ENCODE results near the gene UBE2L5. TPM values are rescaled to one million over a fixed set of nuclear protein-coding genes. Genes with fewer than 3 reads are reported as not detected.

The UBE2L5 gene
- total and polyA plus RNA-seq, 8 donors: 0.28 to 0.95 (median 0.40) TPM; not detected in 2

GRCh38 chr13:30429235-30429634 is 6.9 kb downstream of the UBE2L5 start:
- H3K4me3 ChIP-seq: no peak overlapping the region
- H3K27me3 ChIP-seq: no peaks in the 10 kb centered on the region
- no peak overlapping the region for H3K27ac ChIP-seq
- intact Hi-C loops (cut with DNase I): no loop called here
- no peak for TF ChIP-seq CTCF (IDR thresholded peaks at IDR 0.05)
- H3K4me1 ChIP-seq: peaks cover 0 to 17% of the 10 kb centered on the region in 2 donors
- H3K36me3 ChIP-seq: no peaks in the 10 kb centered on the region
- no peaks in the 10 kb centered on the region for H3K9me3 ChIP-seq
- DNase-seq (no peak), ATAC-seq (no peak)

- Histone ChIP-seq H3K27me3 (no peaks in the 10 kb centered on the region), H3K27ac (peak overlapping the region in 1 of 2 donors; percentile 23), H3K4me3 (no peak overlapping the region), H3K9me3 (no peaks in the 10 kb centered on the region), H3K4me1 (peaks cover 0 to 17% of the 10 kb centered on the region in 2 donors), H3K36me3 (no peaks in the 10 kb centered on the region)
- no peak for TF ChIP-seq CTCF (IDR thresholded peaks at IDR 0.05)
- ATAC-seq (peak; percentile 89), DNase-seq (no peak)
- intact Hi-C loops (cut with DNase I): no loop called here
These were observed 7.7 kb downstream of the UBE2L5 start for GRCh38 chr13:30429721-30430694.

- intact Hi-C loops (cut with DNase I): no loop called here
- Histone ChIP-seq H3K4me3 (no peak overlapping the region), H3K9me3 (no peaks in the 10 kb centered on the region), H3K36me3 (no peaks in the 10 kb centered on the region), H3K4me1 (peaks cover 0 to 17% of the 10 kb centered on the region in 2 donors), H3K27ac (no peak overlapping the region), H3K27me3 (no peaks in the 10 kb centered on the region)
- peak; percentile 87 for ATAC-seq
- TF ChIP-seq CTCF (IDR thresholded peaks at IDR 0.05): no peak
- DNase-seq: no peak
These were observed 9.1 kb downstream of the UBE2L5 start for GRCh38 chr13:30431269-30431940.

DNA sequence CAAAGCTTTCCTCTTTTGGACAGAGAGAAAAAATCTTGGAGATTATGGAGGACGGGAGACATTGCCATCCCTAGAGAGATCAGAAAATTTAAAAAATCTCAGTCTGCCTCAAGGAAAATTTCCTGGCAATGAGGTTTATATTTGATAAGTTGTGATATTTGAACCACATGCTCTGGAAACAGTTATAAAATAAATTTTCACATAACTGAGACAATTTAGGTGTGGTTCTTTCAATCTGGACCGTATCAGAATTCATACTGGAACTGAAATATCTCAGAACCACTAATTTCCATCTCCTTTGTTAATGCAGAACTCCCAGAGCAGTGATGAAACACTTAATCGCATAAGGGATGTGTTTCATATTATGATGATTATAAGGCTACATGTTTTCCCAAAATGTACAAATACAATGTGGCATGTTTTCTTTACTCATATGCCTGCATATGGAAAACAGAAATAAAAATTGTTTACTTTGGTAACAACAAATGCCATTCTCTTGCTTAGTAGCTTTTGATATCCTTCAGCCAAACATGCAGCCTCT is 13.7 kb downstream of the UBE2L5 start:
- Histone ChIP-seq H3K27me3 (no peaks in the 10 kb centered on the region), H3K9me3 (no peaks in the 10 kb centered on the region), H3K4me1 (peaks cover 0 to 8% of the 10 kb centered on the region in 2 donors), H3K4me3 (no peak overlapping the region), H3K36me3 (no peaks in the 10 kb centered on the region), H3K27ac (no peak overlapping the region)
- DNase-seq: no peak
- intact Hi-C loops (cut with DNase I): no loop called here
- no peak for TF ChIP-seq CTCF (IDR thresholded peaks at IDR 0.05)
- ATAC-seq: no peak

DNA sequence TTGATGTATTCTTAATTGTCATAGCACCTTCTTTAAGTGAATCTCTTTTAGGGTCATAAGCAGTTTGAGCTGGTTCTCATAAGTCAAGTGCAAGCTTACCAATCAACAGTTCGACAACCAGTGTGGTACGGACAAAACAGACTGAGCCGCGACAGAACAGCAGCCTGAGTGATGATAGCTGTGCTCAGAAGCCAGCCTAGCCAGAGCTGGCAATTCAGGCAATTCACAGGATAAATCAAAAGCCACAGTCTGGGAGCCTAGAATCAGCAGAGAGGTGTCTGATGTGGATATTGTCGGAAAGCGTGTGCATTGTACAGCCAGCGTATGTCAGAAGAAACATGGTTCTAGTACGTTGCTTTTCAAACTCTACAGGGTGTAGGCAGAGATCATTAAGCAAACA is 14.9 kb downstream of the UBE2L5 start:
- H3K9me3 ChIP-seq: no peaks in the 10 kb centered on the region
- H3K27ac ChIP-seq: no peak overlapping the region
- no peak for ATAC-seq
- TF ChIP-seq CTCF (IDR thresholded peaks at IDR 0.05): no peak
- H3K4me3 ChIP-seq: no peak overlapping the region
- intact Hi-C loops (cut with DNase I): no loop called here
- DNase-seq: no peak
- no peaks in the 10 kb centered on the region for H3K4me1 ChIP-seq
- no peaks in the 10 kb centered on the region for H3K27me3 ChIP-seq
- H3K36me3 ChIP-seq: no peaks in the 10 kb centered on the region

Measured in left lung (tissue), 10 donors.